IgD-negative memory B cell (primary cell): ENCODE results near the gene COL18A1. TPM values are rescaled to one million over a fixed set of nuclear protein-coding genes. Genes with fewer than 3 reads are reported as not detected.

ENCODE experiments used
- H3K27ac Mint-ChIP-seq, 3 donors: one replicate each; pipeline ENCODE4 v1.8.0; 2020 to 2022; ENCODE audit warnings: mild to moderate bottlenecking in 3 of 3, mixed read lengths in 3 of 3, moderate library complexity in 1 of 3
- H3K27me3 Mint-ChIP-seq: one replicate; pipeline ENCODE4 v1.8.0; 2021; ENCODE audit warnings: mixed read lengths
- H3K36me3 Mint-ChIP-seq: one replicate; pipeline ENCODE4 v1.8.0; 2020; ENCODE audit warnings: mild to moderate bottlenecking, mixed read lengths
- H3K4me1 Mint-ChIP-seq, 3 donors: one replicate each; pipeline ENCODE4 v1.8.0; 2020 to 2022; ENCODE audit warnings: mixed read lengths in 3 of 3, mild to moderate bottlenecking in 1 of 3
- H3K4me3 Mint-ChIP-seq, 4 donors: one replicate each; pipeline ENCODE4 v1.8.0; 2020 to 2022; ENCODE audit warnings: mild to moderate bottlenecking in 4 of 4, mixed read lengths in 4 of 4, moderate library complexity in 3 of 4
- H3K9me3 Mint-ChIP-seq, 3 donors: one replicate each; pipeline ENCODE4 v1.8.0; 2020 to 2021; ENCODE audit warnings: mixed read lengths in 3 of 3, mild to moderate bottlenecking in 1 of 3
- polyA plus RNA-seq: library from polyadenylated mRNA; unstranded; fragments of 300-500 nt; fragmentation: Illumina TruSeq; gene quantifications from one replicate; pipeline ENCODE4 v1.2.3, GENCODE V29; 2021

The COL18A1 gene
- polyA plus RNA-seq, 1 donor from 2014 or later = 4.0 TPM

DNA sequence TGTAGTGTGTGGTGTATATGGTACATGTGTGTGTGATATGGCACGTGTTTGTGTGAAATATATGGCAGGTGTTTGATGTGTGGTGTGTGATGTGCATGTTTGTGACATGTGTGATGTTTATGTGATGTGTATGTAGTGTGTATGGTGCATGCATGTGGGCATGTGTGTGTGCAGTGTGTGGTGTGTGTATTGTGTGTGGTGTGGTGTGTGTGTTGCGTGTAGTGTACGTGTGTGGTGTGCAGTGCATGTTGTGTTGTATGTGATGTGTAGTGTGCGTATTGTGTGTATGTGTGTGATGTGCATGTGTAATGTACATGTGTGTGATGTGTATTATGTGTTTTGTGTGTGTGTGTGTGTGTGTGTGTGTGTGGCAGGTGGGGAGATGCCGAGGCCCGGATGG lies 71.6 kb downstream of the COL18A1 start:
- Mint-ChIP-seq H3K36me3 (peaks cover 4% of the 10 kb centered on the region), H3K27me3 (no peaks in the 10 kb centered on the region)

DNA sequence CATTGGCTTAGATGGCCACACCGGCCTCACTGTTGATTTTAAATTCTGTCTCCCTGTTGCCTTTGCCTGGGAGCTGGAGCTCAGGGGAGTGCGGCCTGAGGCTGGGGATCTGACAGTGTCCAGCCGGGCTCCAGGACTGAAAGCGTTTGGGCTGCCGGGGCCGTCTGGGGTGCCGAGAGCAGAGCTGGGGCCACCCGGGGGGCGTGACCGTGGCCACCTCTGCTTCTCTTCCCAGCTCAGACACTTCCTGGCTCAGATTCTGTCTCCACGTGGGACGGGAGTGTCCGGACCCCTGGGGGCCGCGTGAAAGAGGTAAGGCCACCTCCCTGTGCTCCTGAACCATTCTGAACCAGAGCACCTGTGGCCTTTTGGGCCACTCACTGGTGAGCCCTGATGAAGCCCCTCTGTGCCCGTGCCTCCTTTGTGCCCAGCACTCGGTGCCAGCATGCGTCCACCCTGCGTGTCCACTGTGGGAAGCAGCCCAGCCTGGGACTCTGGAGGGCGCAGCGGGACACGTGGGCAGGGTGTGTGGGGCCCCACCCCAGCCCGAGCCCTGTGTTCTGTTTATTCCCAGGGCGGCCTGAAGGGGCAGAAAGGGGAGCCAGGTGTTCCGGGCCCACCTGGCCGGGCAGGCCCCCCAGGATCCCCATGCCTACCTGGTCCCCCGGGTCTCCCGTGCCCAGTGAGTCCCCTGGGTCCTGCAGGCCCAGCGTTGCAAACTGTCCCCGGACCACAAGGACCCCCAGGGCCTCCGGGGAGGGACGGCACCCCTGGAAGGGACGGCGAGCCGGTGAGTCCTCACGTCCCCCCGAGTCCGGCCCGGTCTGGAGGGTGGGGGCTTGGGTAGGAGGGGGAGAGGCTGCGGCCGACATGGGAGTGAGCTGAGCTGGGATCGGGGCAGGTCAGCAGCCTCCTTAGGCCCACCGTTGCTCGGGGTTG lies 72.5 kb downstream of the COL18A1 start:
- H3K36me3 Mint-ChIP-seq = peaks cover 4% of the 10 kb centered on the region
- H3K27me3 Mint-ChIP-seq = no peaks in the 10 kb centered on the region
- H3K9me3 Mint-ChIP-seq = no peaks in the 10 kb centered on the region
- peaks cover 13 to 21% (median 19%) of the 10 kb centered on the region in 3 donors for H3K4me1 Mint-ChIP-seq
- peak overlapping the region; percentile 74 to 94 (median 94) for H3K27ac Mint-ChIP-seq
- peak overlapping the region; percentile 69 to 92 (median 86) for H3K4me3 Mint-ChIP-seq

More for the DNA sequence above, 71.6 kb downstream of the COL18A1 start:
- H3K9me3 Mint-ChIP-seq = no peaks in the 10 kb centered on the region
- peak overlapping the region in 1 of 3 donors; percentile 72 for H3K27ac Mint-ChIP-seq
- peaks cover 13 to 21% (median 19%) of the 10 kb centered on the region in 3 donors for H3K4me1 Mint-ChIP-seq
- H3K4me3 Mint-ChIP-seq = peak overlapping the region in 3 of 4 donors; percentile 7 to 48 (median 14)

- peak overlapping the region; percentile 69 to 92 (median 86) for H3K4me3 Mint-ChIP-seq
- H3K27me3 Mint-ChIP-seq = no peaks in the 10 kb centered on the region
- peaks cover 18 to 24% (median 22%) of the 10 kb centered on the region in 3 donors for H3K4me1 Mint-ChIP-seq
- H3K27ac Mint-ChIP-seq = peak overlapping the region; percentile 74 to 94 (median 94)
- H3K9me3 Mint-ChIP-seq = no peaks in the 10 kb centered on the region
- peaks cover 4% of the 10 kb centered on the region for H3K36me3 Mint-ChIP-seq
Measured at GRCh38 chr21:45478115-45478801, 73.3 kb downstream of the COL18A1 start.

DNA sequence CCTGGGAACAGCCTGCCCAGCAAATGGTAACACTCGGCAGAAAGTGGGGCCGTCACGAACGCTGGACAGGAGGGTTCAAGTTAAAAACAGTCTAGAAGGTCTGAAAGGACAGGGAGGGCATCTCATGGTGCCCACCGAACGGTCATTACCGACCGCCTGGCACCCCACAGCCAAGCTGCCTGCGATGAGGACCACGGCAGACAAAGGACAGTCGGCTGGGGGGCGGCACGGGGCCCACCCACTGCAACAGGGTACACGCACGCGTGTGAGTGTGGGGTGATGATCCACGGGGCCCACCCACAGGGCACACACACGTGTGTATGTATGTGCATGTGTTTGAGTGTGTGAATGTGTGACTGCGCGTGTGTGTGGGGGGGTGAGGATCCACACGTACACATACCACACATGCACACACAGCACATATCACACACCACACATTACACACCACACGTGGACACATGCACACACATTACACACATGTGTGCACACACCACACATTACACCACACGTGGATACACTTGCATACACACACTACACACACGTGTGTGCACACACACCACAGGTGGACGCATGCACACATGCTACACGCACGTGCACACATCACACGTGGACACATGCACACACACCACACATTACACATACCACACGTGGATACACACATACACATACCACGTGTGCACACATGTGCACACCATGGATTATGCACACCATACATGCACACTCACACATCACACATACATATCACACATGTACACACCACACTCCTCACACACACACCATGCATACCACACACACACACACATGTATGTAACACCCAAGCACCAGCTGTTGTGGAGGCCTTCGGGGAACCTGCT lies 74.1 kb downstream of the COL18A1 start:
- Mint-ChIP-seq H3K27ac (peak overlapping the region; percentile 74 to 94 (median 94)), H3K36me3 (peaks cover 4% of the 10 kb centered on the region), H3K9me3 (no peaks in the 10 kb centered on the region), H3K27me3 (no peaks in the 10 kb centered on the region), H3K4me1 (peaks cover 18 to 28% (median 22%) of the 10 kb centered on the region in 3 donors), H3K4me3 (peak overlapping the region; percentile 65 to 92 (median 79))

GRCh38 chr21:45479691-45480675 lies 75.0 kb downstream of the COL18A1 start:
- H3K36me3 Mint-ChIP-seq = peaks cover 4% of the 10 kb centered on the region
- H3K4me1 Mint-ChIP-seq = peaks cover 18 to 28% (median 22%) of the 10 kb centered on the region in 3 donors

GRCh38 chr21:45480701-45481500 lies 75.9 kb downstream of the COL18A1 start:
- no peak overlapping the region for H3K27ac Mint-ChIP-seq
- H3K36me3 Mint-ChIP-seq = peaks cover 4% of the 10 kb centered on the region
- H3K27me3 Mint-ChIP-seq = no peaks in the 10 kb centered on the region
- H3K4me3 Mint-ChIP-seq = peak overlapping the region in 1 of 4 donors; percentile 67
- no peaks in the 10 kb centered on the region for H3K9me3 Mint-ChIP-seq
- peaks cover 18 to 28% (median 22%) of the 10 kb centered on the region in 3 donors for H3K4me1 Mint-ChIP-seq

More at GRCh38 chr21:45479691-45480675, 75.0 kb downstream of the COL18A1 start:
- Mint-ChIP-seq H3K27ac (no peak overlapping the region), H3K9me3 (no peaks in the 10 kb centered on the region), H3K27me3 (no peaks in the 10 kb centered on the region), H3K4me3 (peak overlapping the region; percentile 0 to 87 (median 49))

DNA sequence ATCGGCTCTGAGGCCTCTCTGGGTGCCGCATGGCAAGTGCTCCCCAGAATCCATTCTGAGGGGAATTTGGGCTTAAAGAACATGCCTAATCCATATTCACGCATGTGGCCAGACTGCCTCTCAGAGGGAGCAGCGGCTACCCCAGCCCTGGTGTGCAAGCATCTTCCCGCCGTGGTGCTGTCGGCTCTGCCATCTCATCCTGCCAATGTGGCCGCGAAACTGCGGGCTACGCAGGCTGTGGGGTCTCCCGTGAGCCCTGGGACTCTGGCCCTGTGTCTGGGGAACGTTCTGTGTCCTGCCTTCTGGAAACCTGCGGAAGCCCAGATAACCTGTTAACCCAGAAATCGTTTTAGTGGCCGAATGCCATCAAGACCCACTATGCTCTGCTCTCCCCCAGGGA lies 76.6 kb downstream of the COL18A1 start:
- Mint-ChIP-seq H3K9me3 (no peaks in the 10 kb centered on the region), H3K4me1 (peaks cover 15 to 25% (median 23%) of the 10 kb centered on the region in 3 donors), H3K27me3 (no peaks in the 10 kb centered on the region), H3K27ac (peak overlapping the region in 1 of 3 donors; percentile 41), H3K36me3 (peaks cover 4% of the 10 kb centered on the region), H3K4me3 (no peak overlapping the region)

DNA sequence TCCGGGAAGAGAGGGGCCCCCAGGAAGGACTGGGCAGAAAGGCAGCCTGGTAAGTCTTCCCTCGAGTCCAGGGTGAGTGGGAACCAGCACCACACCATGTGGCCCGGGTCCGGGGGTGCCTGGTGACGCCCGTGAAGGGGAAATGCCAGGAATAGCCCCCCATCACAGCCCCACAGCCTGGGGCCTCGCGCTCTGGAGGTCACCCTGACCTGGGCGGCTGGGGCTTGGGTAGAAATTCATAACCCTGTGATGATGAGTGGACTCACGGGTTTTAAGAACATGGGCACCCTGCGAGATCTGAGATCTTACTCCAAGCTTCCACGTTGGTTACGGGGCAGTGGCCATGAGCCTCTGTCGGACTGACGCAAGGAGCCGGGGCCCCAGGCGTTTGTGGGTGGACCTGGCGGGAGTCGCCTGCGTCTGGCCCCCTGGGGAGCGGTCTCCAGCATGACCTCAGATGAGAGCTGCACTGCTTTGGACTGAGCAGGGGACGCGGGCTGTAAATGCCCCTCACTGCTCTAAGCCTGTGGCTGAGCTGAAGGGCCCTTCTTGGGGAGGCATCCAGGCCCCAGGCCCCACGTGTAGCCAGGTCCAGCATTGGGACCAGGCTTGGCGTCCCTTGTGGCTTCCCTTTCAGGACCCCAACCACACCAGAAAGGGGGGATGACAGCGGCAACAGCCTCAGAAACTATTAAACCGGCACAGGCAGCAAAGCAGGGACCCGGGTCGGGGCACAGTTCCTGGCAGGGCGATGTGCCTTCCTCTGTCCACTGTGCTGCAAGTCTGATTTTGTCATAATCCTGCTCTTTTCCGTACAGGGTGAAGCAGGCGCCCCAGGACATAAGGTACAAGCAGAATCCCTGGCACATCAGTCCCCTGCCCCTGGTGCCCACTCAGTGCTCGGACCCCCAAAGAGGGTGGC lies 77.3 kb downstream of the COL18A1 start:
- no peaks in the 10 kb centered on the region for H3K9me3 Mint-ChIP-seq
- H3K27ac Mint-ChIP-seq = peak overlapping the region; percentile 85 to 93 (median 88)
- H3K36me3 Mint-ChIP-seq = peaks cover 4% of the 10 kb centered on the region
- H3K4me1 Mint-ChIP-seq = peaks cover 12 to 24% (median 21%) of the 10 kb centered on the region in 3 donors
- H3K27me3 Mint-ChIP-seq = no peaks in the 10 kb centered on the region
- H3K4me3 Mint-ChIP-seq = peak overlapping the region; percentile 69 to 86 (median 80)

GRCh38 chr21:45482899-45483821 lies 78.2 kb downstream of the COL18A1 start:
- H3K4me1 Mint-ChIP-seq = peaks cover 9 to 20% (median 18%) of the 10 kb centered on the region in 3 donors
- H3K36me3 Mint-ChIP-seq = peaks cover 4% of the 10 kb centered on the region

GRCh38 chr21:45484318-45484717 lies 79.4 kb downstream of the COL18A1 start:
- H3K4me1 Mint-ChIP-seq = peaks cover 4 to 11% (median 8%) of the 10 kb centered on the region in 3 donors
- no peaks in the 10 kb centered on the region for H3K27me3 Mint-ChIP-seq
- peak overlapping the region in 3 of 4 donors; percentile 19 to 47 (median 32) for H3K4me3 Mint-ChIP-seq
- peaks cover 1% of the 10 kb centered on the region for H3K36me3 Mint-ChIP-seq
- H3K27ac Mint-ChIP-seq = peak overlapping the region in 2 of 3 donors; percentile 73 to 85
- no peaks in the 10 kb centered on the region for H3K9me3 Mint-ChIP-seq

More at GRCh38 chr21:45482899-45483821, 78.2 kb downstream of the COL18A1 start:
- H3K27me3 Mint-ChIP-seq = no peaks in the 10 kb centered on the region
- H3K4me3 Mint-ChIP-seq = peak overlapping the region; percentile 69 to 86 (median 80)
- peak overlapping the region; percentile 85 to 93 (median 88) for H3K27ac Mint-ChIP-seq
- no peaks in the 10 kb centered on the region for H3K9me3 Mint-ChIP-seq
